ENCODE data around the gene NDUFA8. TPM values are rescaled to one million over a fixed set of nuclear protein-coding genes. Genes with fewer than 3 reads are reported as not detected.

The NDUFA8 gene
- total RNA-seq, 1 experiment from 2014 or later, result 52.5 TPM

GRCh38 chr9:122102156-122102555 is 57.4 kb downstream of the NDUFA8 start:
- intact Hi-C loops (cut with micrococcal nuclease), result no loop called here
- no peaks in the 10 kb centered on the region for H3K4me1 Mint-ChIP-seq (ENCODE audit: insufficient read depth, unreplicated experiment)

GRCh38 chr9:122100756-122101155 is 58.8 kb downstream of the NDUFA8 start:
- Mint-ChIP-seq H3K4me3 (ENCODE audit: unreplicated experiment) (no peak overlapping the region), H3K27me3 (ENCODE audit: insufficient read depth, unreplicated experiment) (no peaks in the 10 kb centered on the region), H3K36me3 (ENCODE audit: insufficient read depth, unreplicated experiment) (peaks cover 6% of the 10 kb centered on the region), H3K27ac (ENCODE audit: low read depth, unreplicated experiment) (no peak overlapping the region), H3K4me1 (ENCODE audit: insufficient read depth, unreplicated experiment) (no peaks in the 10 kb centered on the region), H3K9me3 (ENCODE audit: unreplicated experiment) (no peaks in the 10 kb centered on the region)
- POLR2A ChIA-PET, result no interaction called here
- CTCF ChIA-PET, result interaction anchor here (0.7 to 4.1 kb wide), 5 partner anchors 22 to 353 kb away, joined by 3 to 79 read pairs (median 4); no protein-coding TSS in a partner anchor
- TF ChIP-seq, protein P1, sequence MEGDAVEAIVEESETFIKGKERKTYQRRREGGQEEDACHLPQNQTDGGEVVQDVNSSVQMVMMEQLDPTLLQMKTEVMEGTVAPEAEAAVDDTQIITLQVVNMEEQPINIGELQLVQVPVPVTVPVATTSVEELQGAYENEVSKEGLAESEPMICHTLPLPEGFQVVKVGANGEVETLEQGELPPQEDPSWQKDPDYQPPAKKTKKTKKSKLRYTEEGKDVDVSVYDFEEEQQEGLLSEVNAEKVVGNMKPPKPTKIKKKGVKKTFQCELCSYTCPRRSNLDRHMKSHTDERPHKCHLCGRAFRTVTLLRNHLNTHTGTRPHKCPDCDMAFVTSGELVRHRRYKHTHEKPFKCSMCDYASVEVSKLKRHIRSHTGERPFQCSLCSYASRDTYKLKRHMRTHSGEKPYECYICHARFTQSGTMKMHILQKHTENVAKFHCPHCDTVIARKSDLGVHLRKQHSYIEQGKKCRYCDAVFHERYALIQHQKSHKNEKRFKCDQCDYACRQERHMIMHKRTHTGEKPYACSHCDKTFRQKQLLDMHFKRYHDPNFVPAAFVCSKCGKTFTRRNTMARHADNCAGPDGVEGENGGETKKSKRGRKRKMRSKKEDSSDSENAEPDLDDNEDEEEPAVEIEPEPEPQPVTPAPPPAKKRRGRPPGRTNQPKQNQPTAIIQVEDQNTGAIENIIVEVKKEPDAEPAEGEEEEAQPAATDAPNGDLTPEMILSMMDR (IDR thresholded peaks at IDR 0.05; ENCODE audit: unreplicated experiment), result no peak
- intact Hi-C loops (cut with micrococcal nuclease), result no loop called here
- no TSS peak for BruUV-seq (replicated peaks)
- DNase-seq (ENCODE audit: unreplicated experiment), result no peak

More at GRCh38 chr9:122102156-122102555, 57.4 kb downstream of the NDUFA8 start:
- BruUV-seq (replicated peaks), result no TSS peak
- ChIA-PET POLR2A (no interaction called here), CTCF (interaction anchor here (0.6 to 4.1 kb wide), 9 partner anchors 14 to 803 kb away, joined by 3 to 79 read pairs (median 4); no protein-coding TSS in a partner anchor)
- DNase-seq (ENCODE audit: unreplicated experiment), result no peak
- H3K36me3 Mint-ChIP-seq (ENCODE audit: insufficient read depth, unreplicated experiment), result peaks cover 6% of the 10 kb centered on the region
- no peaks in the 10 kb centered on the region for H3K9me3 Mint-ChIP-seq (ENCODE audit: unreplicated experiment)
- TF ChIP-seq, protein P1 (IDR thresholded peaks at IDR 0.05; ENCODE audit: unreplicated experiment), result no peak
- H3K27ac Mint-ChIP-seq (ENCODE audit: low read depth, unreplicated experiment), result no peak overlapping the region
- no peak overlapping the region for H3K4me3 Mint-ChIP-seq (ENCODE audit: unreplicated experiment)
- no peaks in the 10 kb centered on the region for H3K27me3 Mint-ChIP-seq (ENCODE audit: insufficient read depth, unreplicated experiment)

DNA sequence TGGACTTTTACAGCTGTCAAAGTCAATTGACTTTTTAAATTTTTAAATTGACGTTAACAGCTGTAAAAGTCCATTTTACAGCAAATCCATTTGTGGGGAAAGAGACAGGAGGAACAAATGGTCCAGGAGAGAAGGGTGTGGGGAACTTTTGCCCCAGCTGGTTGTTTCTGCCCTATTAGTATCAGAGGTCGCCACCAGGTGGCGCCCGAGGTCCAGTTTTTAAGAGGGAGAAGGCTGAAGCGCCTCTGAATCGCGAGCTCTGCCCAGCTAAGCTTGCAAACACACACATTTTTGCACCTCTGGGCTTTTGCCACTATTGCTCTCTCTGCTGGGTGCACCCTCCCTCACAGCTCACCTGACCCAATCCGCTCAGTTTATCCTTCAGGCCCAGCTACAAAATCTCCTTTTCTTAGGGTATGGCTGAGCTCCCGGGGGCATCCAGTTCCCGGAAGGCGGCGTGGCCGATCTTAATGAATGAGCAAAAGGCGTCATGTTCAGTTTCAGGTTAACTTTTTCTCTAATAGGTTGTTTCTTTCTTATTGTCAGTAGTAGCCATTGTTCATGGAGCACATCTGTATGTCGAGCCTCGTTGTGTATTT is 60.2 kb downstream of the NDUFA8 start:
- TF ChIP-seq, protein P1 (IDR thresholded peaks at IDR 0.05; ENCODE audit: unreplicated experiment), result peak; percentile 84
- POLR2A ChIA-PET, result interaction anchor here (0.6 to 0.9 kb wide), 3 partner anchors 24 to 187 kb away, joined by 3 read pairs; partner anchors contain the start of genes MRRF and RBM18
- no TSS peak for BruUV-seq (replicated peaks)

GRCh38 chr9:122097679-122098315 is 61.8 kb downstream of the NDUFA8 start:
- intact Hi-C loops (cut with micrococcal nuclease), result loop anchor here (2.0 to 10.0 kb wide), 3 partner anchors 410 to 713 kb away; no protein-coding TSS in a partner anchor
- no peaks in the 10 kb centered on the region for H3K27me3 Mint-ChIP-seq (ENCODE audit: insufficient read depth, unreplicated experiment)

More for the DNA sequence above, 60.2 kb downstream of the NDUFA8 start:
- no peak overlapping the region for H3K27ac Mint-ChIP-seq (ENCODE audit: low read depth, unreplicated experiment)
- peak; percentile 79 for DNase-seq (ENCODE audit: unreplicated experiment)
- peaks cover 5% of the 10 kb centered on the region for H3K36me3 Mint-ChIP-seq (ENCODE audit: insufficient read depth, unreplicated experiment)
- H3K4me3 Mint-ChIP-seq (ENCODE audit: unreplicated experiment), result no peak overlapping the region
- no peaks in the 10 kb centered on the region for H3K27me3 Mint-ChIP-seq (ENCODE audit: insufficient read depth, unreplicated experiment)
- H3K9me3 Mint-ChIP-seq (ENCODE audit: unreplicated experiment), result no peaks in the 10 kb centered on the region
- peaks cover 6% of the 10 kb centered on the region for H3K4me1 Mint-ChIP-seq (ENCODE audit: insufficient read depth, unreplicated experiment)
- CTCF ChIA-PET, result interaction anchor here (0.6 to 7.1 kb wide), 73 partner anchors 8 to 1702 kb away, joined by 3 to 237 read pairs (median 4); partner anchors contain the start of genes MRRF and RBM18
- intact Hi-C loops (cut with micrococcal nuclease), result loop anchor here (1.0 to 10.0 kb wide), 6 partner anchors 24 to 711 kb away; no protein-coding TSS in a partner anchor

More at GRCh38 chr9:122097679-122098315, 61.8 kb downstream of the NDUFA8 start:
- H3K36me3 Mint-ChIP-seq (ENCODE audit: insufficient read depth, unreplicated experiment), result no peaks in the 10 kb centered on the region
- H3K9me3 Mint-ChIP-seq (ENCODE audit: unreplicated experiment), result no peaks in the 10 kb centered on the region
- TF ChIP-seq, protein P1 (IDR thresholded peaks at IDR 0.05; ENCODE audit: unreplicated experiment), result no peak
- BruUV-seq (replicated peaks), result no TSS peak
- POLR2A ChIA-PET, result no interaction called here
- no peak overlapping the region for H3K4me3 Mint-ChIP-seq (ENCODE audit: unreplicated experiment)
- H3K27ac Mint-ChIP-seq (ENCODE audit: low read depth, unreplicated experiment), result no peak overlapping the region
- H3K4me1 Mint-ChIP-seq (ENCODE audit: insufficient read depth, unreplicated experiment), result peaks cover 6% of the 10 kb centered on the region
- DNase-seq (ENCODE audit: unreplicated experiment), result no peak
- CTCF ChIA-PET, result interaction anchor here (0.6 to 7.1 kb wide), 34 partner anchors 9 to 740 kb away, joined by 3 to 237 read pairs (median 6); partner anchors contain the start of genes MRRF and RBM18
